NCI-H1930 (cell line): ENCODE results near the gene POLR3H.
"Not testable (repeated sequence)": the region's sequence is repeated elsewhere in the genome, so short reads cannot be mapped to it uniquely, and the experiment has no call there.

Source experiments
- DNase-seq, 2 experiments: peaks; one replicate each; lab custom pipeline; 2025; lab: John Stamatoyannopoulos, UW

Gene POLR3H, protein sequence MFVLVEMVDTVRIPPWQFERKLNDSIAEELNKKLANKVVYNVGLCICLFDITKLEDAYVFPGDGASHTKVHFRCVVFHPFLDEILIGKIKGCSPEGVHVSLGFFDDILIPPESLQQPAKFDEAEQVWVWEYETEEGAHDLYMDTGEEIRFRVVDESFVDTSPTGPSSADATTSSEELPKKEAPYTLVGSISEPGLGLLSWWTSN

DNA sequence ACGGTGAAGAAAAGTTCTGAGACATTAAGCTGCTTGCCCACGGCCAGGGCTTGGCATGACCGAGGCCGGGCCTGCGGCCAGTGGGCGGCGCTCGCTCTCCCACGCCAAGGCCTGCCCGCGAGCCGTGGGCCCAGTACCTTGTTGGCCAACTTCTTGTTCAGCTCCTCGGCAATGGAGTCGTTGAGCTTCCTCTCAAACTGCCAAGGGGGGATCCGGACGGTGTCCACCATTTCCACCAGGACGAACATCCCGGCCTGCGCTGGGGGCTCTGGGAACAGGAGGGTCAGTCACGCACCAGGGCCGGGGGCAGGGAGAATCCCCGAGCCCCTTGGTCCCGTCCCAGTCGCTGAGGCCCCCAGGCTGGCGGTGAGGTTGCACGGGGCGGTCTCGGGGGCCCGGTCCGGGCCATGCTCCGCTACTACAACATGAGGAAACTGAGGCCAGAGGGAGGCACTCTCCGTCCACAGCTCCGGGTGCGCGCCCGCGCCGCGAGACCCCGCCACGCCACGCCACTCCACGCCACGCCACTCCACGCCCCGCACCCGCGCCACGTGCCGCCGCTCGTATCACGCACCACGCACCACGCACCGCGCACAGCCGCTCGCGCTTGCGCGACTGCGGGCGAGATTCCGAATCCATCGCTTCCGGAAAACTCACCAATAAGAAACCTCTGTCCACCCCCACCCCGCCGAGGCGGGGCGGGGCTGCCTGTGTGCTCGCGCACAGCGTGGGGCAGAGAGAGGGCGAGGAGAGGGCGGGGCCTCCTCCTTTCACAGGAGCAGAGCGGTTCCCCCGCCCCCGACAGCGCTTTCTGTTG is at the start of gene POLR3H:
Gene POLR3H, minus strand, starts transcription at position 617 of the 817 bp plus-strand sequence. Its CDS starts 369 bp downstream, at position 248.
- DNase-seq = peak; percentile 96 to 98

DNA sequence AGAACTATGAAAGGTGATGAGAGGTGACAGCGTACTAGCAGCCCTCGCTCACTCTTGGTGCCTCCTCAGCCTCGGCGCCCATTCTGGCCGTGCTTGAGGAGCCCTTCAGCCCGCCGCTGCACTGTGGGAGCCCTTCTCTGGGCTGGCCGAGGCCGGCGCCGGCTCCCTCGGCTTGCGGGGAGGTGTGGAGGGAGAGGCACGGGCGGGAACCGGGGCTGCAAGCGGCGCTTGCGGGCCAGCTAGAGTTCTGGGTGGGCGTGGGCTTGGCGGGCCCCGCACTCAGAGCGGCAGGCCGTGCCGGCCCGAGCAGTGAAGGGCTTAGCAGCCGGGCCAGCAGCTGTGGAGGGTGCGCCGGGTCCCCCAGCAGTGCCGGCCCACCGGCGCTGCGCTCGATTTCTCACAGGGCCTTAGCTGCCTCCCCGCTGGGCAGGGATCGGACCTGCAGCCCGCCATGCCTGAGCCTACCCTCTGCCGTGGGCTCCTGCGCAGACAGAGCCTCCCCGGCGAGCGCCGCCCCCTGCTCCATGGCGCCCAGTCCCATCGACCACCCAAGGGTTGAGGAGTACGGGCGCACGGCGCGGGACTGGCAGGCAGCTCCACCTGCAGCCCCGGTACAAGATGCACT is 49.2 kb upstream of the POLR3H start:
- not testable (repeated sequence) for DNase-seq

DNA sequence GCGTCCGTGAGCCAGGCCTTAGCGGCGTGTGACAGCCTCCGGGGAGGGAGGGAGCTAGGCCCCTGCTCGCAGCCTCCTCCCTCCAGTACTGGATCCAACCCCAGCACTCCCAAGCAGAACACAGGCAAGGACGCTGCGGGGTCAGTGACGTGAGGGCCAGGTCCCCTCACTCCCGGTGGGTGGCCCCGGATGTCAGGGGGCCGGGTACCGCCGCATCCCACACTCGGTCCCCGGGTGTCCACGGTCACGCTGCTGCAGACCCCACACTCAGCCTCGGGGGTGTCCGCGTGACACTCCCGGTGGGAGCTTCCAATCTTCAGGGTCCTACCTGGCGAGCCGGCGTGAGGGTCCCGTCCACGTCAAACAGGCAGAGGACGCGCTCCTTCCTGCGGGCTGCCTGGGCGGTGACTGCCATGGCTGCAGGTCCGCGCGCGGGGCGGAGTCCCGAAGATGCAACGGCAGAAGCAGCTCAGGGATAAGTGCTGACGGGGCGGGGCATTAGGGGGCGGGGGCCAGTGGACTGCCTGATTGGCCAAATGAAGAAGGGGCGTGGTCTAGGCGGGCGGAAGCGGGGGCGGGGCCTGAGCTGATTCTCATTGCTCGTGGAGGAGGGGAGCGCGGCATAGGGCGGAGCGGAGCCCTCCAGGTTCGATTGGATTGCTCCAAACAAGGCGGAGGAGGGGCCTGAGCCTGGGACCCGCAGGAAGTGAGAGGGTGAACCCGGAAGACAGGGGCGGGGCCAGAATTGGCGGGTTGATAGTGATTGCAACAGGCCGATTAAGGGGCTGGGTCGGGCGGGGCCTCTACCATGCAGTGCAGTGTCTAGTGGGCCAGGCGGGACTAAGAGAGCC is 45.3 kb upstream of the POLR3H start, which contains the start of gene PMM1:
Gene PMM1, minus strand, starts transcription at position 450 of the 851 bp plus-strand sequence. Its CDS starts 35 bp downstream, at position 415.
- peak; percentile 99 for DNase-seq

DNA sequence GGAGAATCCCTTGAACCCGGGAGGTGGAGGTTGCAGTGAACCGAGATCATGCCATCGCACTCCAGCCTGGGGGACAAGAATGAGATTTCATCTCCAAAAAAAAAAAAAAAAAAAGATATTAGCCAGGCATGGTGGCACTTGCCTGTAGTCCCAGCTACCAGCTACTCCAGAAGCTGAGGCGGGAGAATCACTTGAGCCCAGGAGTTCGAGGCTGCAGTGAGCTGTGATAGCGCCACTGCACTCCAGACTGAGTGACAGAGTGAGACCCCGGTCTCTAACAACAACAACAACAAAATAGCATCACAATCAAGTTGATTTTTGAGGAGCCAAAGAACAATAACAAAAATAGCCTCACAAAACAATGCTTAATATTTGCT is 43.1 kb upstream of the POLR3H start:
- no peak for DNase-seq

DNA sequence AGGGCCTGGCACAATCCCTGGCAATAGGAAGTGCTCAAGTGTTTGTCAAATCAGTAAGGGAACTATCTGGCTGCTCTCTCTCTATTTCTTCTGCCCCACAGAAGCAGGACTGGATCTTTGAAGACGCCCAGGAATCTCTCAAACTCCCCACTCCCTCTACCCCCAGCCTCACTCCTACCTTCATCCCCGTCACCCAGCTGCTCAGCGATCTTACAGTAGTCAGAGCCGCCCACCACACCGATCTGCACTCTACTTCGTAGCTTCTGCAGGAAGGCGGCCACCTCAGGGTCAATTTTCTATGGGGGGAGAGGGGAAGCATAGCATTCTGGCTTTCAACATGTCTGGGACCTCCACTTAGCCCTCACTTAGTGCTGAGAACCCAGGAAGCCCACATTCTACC is 41.6 kb upstream of the POLR3H start:
- DNase-seq = no peak

DNA sequence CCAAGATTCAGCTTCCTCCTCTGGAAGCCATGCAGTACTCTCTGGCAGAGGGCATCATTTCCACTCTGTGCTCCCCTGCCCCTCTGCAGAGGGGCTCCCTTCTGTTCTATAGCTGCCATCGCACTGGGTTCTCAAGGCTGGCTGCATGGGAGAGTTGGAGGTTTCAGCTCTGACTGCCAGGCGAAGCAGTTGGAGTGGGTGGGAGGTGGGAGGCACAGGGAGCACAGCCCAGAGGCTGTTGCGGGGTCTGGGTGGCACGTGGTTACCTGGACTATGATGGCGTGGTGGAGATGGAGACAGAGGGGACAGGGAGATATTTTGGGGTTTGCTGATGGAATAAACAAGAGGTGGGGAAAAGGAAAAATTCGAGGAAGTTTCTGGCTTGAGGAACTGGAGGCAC is 40.6 kb upstream of the POLR3H start:
- DNase-seq = no peak

DNA sequence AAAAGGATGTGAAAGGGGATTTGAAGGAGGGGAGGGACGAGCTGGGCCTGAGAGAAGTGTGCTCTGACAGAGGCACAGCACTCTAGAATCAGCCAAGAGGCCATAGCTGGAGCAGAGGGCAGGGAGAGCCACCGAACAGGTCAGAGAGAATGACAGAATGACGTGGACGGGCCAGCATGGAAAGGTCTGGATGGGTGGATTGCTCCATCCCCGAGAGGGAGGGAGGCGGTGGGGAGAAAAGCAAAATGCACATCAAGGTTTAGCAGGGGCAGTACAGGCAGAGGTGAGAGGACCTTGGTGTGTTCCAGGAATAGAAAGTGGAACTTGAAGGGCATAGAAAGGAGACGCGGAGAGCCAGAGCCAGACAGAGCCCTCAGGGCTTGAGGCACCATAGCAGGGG is 38.4 kb upstream of the POLR3H start:
- DNase-seq = no peak

DNA sequence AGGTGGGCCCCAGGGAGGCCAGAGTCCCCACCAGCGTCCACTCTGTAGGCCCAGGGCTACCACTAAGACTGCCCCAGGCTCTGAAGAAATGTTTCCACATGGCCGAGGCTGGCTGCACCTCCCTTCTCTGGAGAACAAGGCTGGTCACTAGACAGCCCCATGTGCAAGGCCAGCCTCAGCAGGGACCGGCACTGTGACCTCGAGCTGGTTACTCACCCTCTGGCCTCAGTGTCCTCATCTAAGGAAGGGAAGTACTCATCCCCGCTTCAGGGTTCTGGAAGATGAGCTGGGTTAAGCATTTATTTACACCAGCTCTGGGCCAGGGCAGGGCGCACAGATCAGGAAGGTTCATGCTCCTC is 35.7 kb upstream of the POLR3H start:
- no peak for DNase-seq

DNA sequence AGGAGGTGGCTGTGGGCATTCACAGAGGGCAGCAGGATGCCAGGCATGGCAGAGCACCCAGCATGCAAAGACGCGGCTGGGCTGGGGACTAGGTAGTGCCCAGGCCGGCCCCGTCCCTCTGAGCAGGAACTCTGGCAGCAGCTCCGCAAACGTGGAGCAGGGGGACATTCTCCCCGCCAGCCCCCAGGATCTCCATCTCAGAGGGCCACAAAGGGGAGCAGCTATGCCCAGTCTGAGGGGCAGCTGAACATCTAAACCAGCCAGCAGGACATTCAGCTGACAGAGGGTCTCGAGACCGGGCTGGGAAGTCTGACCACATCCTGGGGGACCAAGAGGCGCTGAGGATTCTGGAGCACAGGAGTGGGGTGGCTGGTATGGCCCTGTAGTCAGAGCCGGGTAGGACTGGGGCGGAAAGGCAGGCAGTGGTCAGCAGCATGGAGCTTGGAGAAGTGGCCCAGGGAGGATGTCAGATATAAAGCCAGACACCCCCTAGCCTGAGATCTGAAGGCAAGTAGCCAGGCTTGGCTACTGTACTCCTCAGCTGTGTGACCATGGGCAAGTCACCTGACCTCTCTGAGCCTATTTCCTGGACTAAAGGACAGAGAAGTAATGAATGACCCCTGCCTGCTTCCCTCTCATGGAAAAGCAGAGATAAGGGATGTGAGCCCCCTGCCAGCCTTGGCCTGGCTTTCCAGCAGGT is 35.2 kb upstream of the POLR3H start:
- DNase-seq = no peak

DNA sequence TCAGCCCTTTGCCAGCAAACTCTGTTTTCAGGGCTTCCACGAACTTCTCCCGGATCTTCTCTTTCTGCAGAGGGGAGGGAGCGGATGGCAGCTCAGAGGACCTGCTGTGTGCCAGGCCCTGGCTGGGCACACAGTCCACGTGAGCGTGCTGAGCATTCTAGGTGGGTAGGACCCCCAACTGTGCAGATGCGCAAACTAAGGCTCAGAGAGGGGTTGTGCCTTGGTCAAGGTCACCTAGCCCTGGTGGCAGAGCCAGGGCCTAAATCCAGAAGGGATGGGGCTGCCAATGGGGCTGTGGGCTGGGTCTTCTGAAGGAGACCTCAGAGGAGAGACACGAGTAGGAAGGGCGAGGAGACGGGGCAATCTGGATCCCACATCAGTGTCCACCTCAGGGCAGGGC is 34.5 kb upstream of the POLR3H start:
- no peak for DNase-seq

DNA sequence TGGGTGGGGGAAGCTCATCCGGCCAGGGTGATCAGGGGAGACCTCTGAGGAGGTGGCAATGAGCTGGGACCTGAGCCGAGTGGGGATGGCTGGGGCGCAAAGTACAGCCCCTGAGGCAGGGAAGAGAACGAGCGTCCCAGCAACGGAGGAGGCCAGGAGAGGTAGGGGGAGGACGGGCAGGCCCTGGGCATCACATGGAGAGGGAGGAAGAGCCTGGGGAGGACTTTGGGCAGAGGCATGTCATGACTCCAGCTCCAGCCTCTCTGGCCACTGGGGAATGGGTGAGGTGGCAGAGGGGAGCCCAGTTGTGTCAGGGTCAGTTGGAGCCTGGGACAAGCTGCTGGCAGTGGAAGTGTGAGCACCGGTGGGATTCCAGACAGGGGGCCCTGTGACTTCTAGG is 33.8 kb upstream of the POLR3H start:
- DNase-seq = no peak

DNA sequence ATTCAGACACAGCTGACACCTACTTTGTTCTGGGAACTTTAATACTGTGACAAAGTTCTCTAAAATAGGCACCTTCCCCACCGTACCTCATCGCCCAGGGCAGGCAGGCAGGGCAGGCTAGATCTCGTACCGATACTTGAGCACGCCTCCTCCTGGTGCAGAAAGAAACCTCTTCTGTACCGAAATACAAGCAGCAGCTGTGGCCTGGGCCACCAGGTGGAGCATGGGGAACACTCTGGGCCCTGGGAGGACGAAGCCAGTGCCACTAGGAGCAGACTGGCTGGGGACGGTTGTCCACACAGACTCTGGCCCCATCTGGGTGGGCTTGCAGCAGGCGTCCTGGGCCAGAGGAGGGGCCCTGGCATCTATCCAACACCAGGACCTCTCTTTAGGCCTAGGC is 32.6 kb upstream of the POLR3H start:
- peak; percentile 39 to 50 for DNase-seq

DNA sequence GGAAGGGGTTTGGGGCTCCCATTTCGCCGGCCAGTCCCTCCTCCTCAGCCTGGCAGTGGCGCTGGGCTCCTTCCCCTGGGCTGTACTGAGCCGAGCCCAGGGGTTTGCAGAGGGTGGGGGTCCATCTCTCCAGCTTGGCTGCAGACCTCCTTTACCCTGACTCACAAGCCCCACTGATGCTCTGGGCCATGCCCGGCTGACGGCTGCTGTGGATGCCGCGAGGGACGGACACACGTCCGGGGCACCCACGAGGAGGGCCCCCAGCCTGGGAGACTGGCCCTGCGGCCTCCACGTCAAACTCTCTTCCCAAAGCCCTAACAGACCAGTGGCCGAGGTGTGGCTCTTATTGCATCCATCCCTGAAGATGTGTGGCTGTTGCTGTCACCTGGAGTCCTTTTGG is 31.3 kb upstream of the POLR3H start:
- DNase-seq = no peak

DNA sequence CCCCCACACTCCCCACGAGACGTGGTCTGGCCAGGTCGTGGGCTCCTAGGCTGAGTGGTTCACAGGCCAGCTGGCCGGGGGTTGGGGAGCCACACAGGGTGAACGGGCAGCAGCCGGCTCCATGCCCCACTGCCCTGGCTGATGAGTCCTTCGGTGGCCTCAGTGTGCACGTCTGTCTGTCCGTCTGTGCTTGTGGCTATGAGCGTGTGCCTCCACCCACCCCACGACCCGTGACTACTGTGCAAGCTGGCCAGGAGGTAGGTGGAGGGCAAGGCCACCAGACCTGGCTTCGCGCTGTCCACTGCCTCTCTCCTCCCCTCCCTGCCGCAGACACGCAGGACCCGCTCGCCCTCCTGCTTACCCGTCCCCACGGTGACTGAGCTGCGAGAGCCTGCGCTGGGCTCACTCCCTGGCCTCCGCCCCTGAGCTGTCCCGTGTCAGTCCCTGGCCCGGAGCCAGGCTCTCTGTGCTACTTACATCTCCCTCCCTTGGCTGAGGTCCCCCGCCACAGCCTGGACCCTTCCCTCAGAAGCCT is 30.6 kb upstream of the POLR3H start:
- no peak for DNase-seq

DNA sequence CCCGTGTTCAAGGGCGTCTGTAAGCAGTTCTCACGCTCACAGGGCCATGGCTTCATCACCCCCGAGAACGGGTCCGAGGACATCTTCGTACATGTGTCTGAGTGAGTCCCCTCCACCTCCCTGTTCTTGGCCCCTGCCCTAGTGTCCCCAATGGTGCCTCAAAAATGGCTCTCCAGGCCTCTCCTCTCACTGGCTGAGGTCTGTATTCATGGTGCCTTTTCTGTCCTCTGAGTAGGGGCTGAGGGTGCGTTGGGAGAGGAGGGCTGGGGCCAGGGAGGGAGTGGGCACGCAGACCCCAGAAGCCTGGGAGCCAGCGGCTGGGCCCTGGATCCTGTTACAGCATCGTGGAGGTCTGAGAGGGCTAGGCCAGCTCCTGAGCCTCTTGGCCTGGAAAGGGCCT is 29.4 kb upstream of the POLR3H start:
- no peak for DNase-seq

DNA sequence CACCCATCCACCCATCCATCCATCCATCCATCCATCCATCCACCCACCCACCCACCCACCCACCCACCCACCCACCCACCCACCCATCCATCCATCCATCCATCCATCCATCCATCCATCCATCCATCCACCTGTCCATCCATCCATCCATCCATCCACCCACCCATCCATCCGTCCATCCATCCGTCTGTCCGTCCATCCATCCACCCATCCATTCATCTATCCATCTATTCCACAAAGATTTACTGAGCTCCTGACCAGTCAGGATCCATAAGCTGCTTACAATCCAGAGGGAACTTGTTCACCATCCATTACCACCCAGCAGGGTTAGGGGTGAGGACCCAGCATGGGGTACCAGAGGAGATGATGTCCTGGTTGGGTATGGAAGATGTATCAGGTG is 28.0 kb upstream of the POLR3H start:
- not testable (repeated sequence) for DNase-seq

DNA sequence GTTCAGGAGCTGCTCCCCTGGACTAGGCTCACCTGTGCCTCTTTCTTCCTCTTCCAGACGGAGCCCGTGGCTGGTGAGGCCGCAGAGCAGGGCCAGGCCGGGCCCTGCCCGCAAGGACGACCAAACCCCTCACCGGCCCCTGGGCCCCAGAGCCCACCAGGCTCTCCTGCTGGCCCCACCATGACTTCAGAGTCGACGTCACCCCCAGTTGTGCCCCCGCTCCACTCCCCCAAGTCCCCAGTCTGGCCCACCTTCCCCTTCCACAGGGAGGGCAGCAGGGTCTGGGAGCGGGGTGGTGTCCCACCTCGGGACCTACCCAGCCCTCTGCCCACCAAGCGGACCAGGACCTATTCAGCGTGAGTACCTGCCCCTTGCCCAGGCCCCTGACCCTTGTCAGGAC is 27.5 kb upstream of the POLR3H start:
- no peak for DNase-seq

DNA sequence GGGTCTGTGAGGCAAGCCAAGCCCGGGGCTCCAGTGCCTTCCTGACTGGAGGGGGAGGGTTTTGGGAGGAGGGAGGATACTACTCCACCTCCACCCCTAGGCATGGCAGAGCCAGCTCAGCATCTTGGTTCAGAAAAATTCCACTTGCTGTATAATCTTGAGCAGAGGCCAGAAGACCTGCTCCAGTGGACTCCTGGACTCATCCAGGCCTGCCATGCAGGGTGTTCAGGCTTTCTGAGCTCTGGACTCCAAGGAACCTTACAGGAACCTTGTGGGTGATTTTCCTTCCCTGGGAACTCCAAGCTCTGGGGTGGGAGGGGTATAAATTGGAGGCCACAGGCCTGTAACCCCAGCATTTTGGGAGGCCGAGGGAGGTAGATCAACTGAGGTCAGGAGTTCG is 26.0 kb upstream of the POLR3H start:
- no peak for DNase-seq

DNA sequence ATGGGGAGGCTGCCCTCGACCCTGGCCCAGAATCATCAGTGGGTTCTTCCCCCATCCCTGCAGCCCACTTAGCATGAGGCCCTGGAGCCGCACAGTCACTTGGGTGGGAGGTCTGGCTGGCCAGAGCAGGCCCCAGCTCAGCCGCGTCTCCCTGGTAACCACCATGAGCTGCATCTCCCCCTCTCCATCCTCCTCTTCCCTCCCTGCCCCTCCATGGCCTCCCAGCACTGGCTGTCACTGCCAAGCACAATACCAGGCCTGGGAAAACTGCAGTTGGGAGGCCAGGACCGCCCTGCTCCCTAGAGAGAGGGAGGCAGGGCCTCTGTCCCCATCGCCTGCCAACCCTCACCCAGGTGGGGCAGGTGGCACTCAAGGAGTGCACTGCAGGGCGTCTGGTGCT is 24.5 kb upstream of the POLR3H start:
- DNase-seq = no peak

DNA sequence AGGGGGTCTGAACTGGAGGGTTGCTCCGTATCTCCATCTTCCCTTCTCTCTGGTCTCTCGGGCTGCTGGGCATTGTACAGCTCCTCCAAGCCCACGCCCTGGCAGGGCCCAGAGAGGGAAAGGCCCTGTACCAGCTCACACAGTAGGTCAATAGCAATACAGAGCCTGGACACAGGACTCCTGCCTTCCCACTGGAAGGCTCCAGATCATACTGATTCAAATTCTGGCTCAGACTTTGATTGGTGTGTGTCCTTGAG is 23.2 kb upstream of the POLR3H start:
- no peak for DNase-seq

DNA sequence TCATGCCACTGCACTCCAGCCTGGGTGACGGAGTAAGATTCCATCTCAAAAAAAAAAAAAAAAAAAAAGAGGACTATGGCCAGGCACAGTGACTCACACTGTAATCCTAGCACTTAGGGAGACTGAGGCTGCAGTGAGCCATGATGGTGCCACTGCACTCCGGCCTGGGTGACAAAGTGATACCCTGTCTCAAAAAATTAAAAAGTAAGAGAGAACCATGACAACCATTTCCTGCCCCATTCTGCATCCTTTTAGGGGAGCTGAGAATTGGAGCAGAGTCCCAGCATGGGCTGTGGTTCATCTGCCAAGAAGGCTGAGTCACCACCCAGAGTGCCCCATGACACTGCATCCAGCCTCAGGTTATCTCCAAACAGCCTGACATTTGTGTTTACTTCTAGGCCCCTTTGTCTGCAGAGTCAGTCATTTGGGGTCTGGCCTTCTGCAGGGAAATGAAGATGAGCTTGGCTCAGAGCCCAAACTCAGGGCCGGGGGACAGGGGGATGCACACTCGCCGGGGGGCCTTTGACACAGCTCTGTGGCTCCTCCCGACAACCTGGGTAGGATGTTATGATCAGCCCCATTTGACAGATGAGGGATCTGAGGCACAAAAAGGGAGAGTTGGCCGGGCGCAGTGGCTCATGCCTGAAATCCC is 21.3 kb upstream of the POLR3H start:
- no peak for DNase-seq
